OCI-LY1 (cell line): ENCODE results near the gene HCN4.

Experiments used
- EZH2 ChIP-seq: fragments of 200-600 bp; sonication (generic), shearing (Covaris generic); IDR thresholded peaks from 2 replicates; pipeline ENCODE4 v1.8.0; 2017; ENCODE audit warnings: borderline replicate concordance, mixed run types, mild to moderate bottlenecking, antibody characterized with exemption, low read length, moderate library complexity, mixed read lengths
- TF ChIP-seq, protein P1 (sequence below): fragments of 200-600 bp; sonication (generic), shearing (Covaris generic); IDR thresholded peaks from 2 replicates; pipeline ENCODE4 v1.5.1; 2017; ENCODE audit warnings: mild to moderate bottlenecking, antibody characterized with exemption, low read length, moderate library complexity, mixed read lengths

- TF ChIP-seq EZH2 = no peak
- TF ChIP-seq, protein P1, sequence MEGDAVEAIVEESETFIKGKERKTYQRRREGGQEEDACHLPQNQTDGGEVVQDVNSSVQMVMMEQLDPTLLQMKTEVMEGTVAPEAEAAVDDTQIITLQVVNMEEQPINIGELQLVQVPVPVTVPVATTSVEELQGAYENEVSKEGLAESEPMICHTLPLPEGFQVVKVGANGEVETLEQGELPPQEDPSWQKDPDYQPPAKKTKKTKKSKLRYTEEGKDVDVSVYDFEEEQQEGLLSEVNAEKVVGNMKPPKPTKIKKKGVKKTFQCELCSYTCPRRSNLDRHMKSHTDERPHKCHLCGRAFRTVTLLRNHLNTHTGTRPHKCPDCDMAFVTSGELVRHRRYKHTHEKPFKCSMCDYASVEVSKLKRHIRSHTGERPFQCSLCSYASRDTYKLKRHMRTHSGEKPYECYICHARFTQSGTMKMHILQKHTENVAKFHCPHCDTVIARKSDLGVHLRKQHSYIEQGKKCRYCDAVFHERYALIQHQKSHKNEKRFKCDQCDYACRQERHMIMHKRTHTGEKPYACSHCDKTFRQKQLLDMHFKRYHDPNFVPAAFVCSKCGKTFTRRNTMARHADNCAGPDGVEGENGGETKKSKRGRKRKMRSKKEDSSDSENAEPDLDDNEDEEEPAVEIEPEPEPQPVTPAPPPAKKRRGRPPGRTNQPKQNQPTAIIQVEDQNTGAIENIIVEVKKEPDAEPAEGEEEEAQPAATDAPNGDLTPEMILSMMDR = no peak
Measured at GRCh38 chr15:73330206-73331051, 38.3 kb downstream of the HCN4 start.
